Neutrophil (primary cell): ENCODE data around the gene PTPRQ.

Experiments
- H3K27ac ChIP-seq: fragments of 200-600 bp; sonication (generic); 2 replicates; pipeline ENCODE4 v1.5.1; 2016; ENCODE audit warnings: mild to moderate bottlenecking, moderate library complexity
- H3K27me3 ChIP-seq: fragments of 200-600 bp; sonication (generic); 2 replicates; pipeline ENCODE4 v1.6.0; 2016; ENCODE audit warnings: mild to moderate bottlenecking
- H3K36me3 ChIP-seq: fragments of 200-600 bp; sonication (generic); 2 replicates; pipeline ENCODE4 v1.5.1; 2017
- H3K4me1 ChIP-seq, 2 experiments: fragments of 200-600 bp in 1 of 2; sonication (generic) in 1 of 2; 1 replicate in 1 of 2; 2 replicates in 1 of 2; pipeline versions ENCODE4 v1.5.1 to v1.6.1; 2013 to 2016; ENCODE audit warnings: low read depth in 1 of 2, low read length in 1 of 2, mild to moderate bottlenecking in 1 of 2, moderate library complexity in 1 of 2; ENCODE audit not compliant: control insufficient read depth in 1 of 2, insufficient read depth in 1 of 2
- H3K4me3 ChIP-seq, 2 experiments: fragments of 200-600 bp in 1 of 2; sonication (generic) in 1 of 2; 1 replicate in 1 of 2; 2 replicates in 1 of 2; pipeline ENCODE4 v1.5.1; 2013 to 2016; ENCODE audit warnings: low read depth in 1 of 2, low read length in 1 of 2, mild to moderate bottlenecking in 1 of 2, moderate library complexity in 1 of 2
- H3K9me3 ChIP-seq: fragments of 200-600 bp; sonication (generic); 2 replicates; pipeline ENCODE4 v1.5.1; 2016
- CTCF ChIP-seq: fragments of 200-600 bp; sonication (generic); IDR thresholded peaks from 2 replicates; pipeline ENCODE4 v1.5.1; 2016; ENCODE audit warnings: antibody characterized with exemption

PTPRQ gene

GRCh38 chr12:80690513-80690912 lies 246.5 kb downstream of the PTPRQ start:
- Histone ChIP-seq H3K27me3 (no peaks in the 10 kb centered on the region), H3K4me1 (no peaks in the 10 kb centered on the region), H3K9me3 (no peaks in the 10 kb centered on the region), H3K4me3 (no peak overlapping the region), H3K27ac (no peak overlapping the region), H3K36me3 (no peaks in the 10 kb centered on the region)
- TF ChIP-seq CTCF, result no peak

- Histone ChIP-seq H3K36me3 (no peaks in the 10 kb centered on the region), H3K27me3 (no peaks in the 10 kb centered on the region), H3K27ac (no peak overlapping the region), H3K4me1 (no peaks in the 10 kb centered on the region), H3K4me3 (no peak overlapping the region), H3K9me3 (no peaks in the 10 kb centered on the region)
- TF ChIP-seq CTCF, result no peak
Observed at GRCh38 chr12:80692114-80692513, 248.1 kb downstream of the PTPRQ start.

GRCh38 chr12:80697270-80697887 lies 253.3 kb downstream of the PTPRQ start:
- Histone ChIP-seq H3K4me1 (no peaks in the 10 kb centered on the region), H3K36me3 (no peaks in the 10 kb centered on the region), H3K27ac (no peak overlapping the region), H3K9me3 (no peaks in the 10 kb centered on the region), H3K27me3 (no peaks in the 10 kb centered on the region), H3K4me3 (no peak overlapping the region)
- no peak for TF ChIP-seq CTCF

GRCh38 chr12:80698256-80698655 lies 254.2 kb downstream of the PTPRQ start:
- Histone ChIP-seq H3K4me1 (no peaks in the 10 kb centered on the region), H3K36me3 (no peaks in the 10 kb centered on the region), H3K9me3 (no peaks in the 10 kb centered on the region), H3K4me3 (no peak overlapping the region), H3K27me3 (no peaks in the 10 kb centered on the region), H3K27ac (no peak overlapping the region)
- TF ChIP-seq CTCF, result no peak

- TF ChIP-seq CTCF, result no peak
- H3K4me3 ChIP-seq, result no peak overlapping the region
- H3K4me1 ChIP-seq, result no peaks in the 10 kb centered on the region
- no peaks in the 10 kb centered on the region for H3K36me3 ChIP-seq
- no peaks in the 10 kb centered on the region for H3K9me3 ChIP-seq
- peaks cover under 1% of the 10 kb centered on the region for H3K27me3 ChIP-seq
- no peak overlapping the region for H3K27ac ChIP-seq
Observed at GRCh38 chr12:80698847-80699542, 255.0 kb downstream of the PTPRQ start.
